Inflammatory macrophage (primary cell): Measurements from ENCODE around the gene VTCN1.
"Not testable (repeated sequence)": the region's sequence is repeated elsewhere in the genome, so short reads cannot be mapped to it uniquely, and the experiment has no call there.

ENCODE experiments used
- DNase-seq, 2 donors: peaks; one replicate each; pipeline ENCODE4 v3.0.0-alpha.2; 2020 to 2022
- total RNA-seq, 18 experiments: gene quantifications; one replicate each; lab custom pipeline; 2026; ENCODE audit warnings: mixed read lengths in 6 of 18, inconsistent platforms in 2 of 18; lab: John Stamatoyannopoulos, UW

The VTCN1 gene
- 0 to 0.09 (median 0) reads per million in 18 experiments for total RNA-seq

GRCh38 chr1:117210831-117211261 lies at the start of gene VTCN1:
Gene VTCN1, minus strand, starts transcription at chr1:117210927. Its CDS starts 72 bp downstream, at chr1:117210855.
- DNase-seq, result no peak

DNA sequence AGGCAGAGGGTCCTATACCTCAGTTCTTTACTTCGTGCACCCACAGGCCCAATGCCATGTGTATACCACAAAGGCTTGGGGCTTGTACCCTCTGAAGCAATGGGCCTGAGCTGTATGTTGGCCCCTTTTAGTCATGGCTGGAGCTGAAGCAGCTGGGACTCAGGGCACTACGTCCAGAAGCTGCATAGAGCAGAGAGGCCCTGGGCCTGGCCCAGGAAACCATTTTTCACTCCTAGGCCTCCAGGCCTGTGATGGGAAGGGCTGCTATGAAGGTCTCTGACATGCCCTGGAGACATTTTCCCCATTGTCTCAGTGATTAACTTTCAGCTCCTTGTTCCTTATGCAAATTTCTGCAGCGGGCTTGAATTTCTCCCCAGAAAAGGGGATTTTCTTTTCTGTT lies 48.1 kb upstream of the VTCN1 start:
- DNase-seq, result no peak

DNA sequence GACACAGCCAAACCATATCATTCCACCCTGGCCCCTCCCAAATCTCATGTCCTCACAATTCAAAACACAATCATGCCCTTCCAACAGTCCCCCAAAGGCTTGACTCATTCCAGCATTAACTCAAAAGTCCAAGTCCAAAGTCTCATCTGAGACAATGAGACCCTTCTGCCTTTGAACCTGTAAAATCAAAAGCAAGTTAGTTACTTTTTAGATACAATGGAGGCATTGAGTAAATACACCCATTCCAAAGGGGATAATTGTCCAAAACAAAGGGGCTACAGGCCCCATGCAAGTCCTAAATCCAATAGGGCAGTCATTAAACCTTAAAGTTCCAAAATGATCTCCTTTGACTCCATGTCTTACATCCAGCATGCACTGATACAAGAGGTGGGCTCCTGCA lies 47.3 kb upstream of the VTCN1 start:
- DNase-seq, result not testable (repeated sequence)

DNA sequence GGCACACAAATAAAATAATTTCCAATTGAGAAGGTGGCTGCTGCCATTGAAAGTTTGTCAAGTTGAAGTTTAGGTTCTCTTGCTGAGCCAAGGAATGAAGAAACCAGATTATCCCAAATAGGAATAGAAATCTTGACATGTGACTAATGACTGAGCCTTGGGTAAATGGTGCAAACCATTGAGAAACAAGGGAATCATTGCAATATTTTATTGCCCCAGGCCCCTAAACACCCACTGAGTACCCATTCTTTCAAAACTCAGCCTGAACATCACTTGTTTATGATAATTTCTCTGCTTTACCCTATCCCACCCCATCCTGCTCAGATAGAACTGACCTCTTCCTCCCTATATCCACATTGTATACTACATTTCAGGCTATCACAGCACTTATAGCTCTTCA lies 46.6 kb upstream of the VTCN1 start:
- no peak for DNase-seq

DNA sequence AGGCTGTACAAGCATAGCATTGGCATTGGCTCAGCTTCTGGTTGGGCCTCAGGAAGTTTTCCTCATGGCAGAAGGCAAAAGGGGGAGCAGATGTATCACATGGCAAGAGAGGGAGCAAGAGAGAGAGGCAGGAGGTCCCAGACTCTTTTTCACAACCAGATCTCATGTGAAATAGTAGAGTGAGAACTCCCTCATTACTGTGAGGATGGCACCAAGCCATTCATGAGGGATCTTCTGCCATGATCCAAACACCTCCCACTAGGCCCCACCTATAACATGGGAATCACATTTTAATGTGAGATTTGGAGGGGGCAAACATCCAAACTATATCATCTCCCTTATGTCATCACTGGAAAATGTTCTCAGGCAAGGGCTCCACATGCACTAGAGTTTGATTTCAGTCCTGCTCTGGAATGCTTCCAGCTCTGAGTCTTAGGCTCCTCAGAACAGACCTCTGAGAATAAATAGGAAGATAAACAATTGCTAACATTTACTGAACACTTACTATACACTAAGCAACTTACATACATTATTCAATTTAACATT lies 39.4 kb upstream of the VTCN1 start:
- DNase-seq, result no peak

DNA sequence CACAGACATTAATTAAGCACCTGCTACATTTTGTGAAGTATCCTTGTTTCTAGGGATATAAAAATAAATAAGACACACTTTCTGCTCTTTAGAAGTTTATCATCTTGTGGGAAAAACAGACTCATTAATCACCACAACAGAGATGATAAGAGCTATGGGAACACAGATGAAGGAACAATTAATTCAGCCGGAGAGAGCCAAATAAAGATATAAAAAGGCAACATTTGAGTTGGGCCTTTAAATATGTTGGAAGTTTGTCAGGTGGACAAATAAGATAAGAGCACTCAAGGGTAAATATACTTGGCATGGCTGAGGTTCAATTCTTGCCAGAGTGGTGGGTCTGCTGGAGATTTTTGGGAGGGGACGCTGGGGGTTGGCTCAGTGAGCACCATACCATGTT lies 34.2 kb upstream of the VTCN1 start:
- DNase-seq, result no peak

- DNase-seq, result no peak
These were observed 33.6 kb upstream of the VTCN1 start for GRCh38 chr1:117244306-117244705.

- DNase-seq, result no peak
These were observed 30.8 kb upstream of the VTCN1 start for GRCh38 chr1:117241512-117241911.

DNA sequence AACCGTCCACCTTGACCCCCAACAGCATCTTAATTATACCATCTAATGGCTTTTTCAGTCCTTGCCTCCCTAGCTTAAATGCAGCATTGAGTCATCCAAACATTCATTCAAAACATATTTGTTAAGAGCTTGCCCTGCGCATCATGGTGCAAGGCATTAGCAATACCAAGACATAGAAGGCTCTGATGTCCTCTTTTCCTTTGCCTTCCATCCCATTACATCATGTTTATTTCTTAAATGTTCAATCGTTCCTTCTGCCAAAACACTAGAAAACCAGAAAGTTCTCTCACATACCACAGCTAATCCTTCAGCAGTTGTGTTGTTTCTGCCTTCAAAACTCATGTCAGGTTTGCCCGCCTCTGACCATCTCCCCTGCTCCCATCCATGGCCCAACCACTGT lies 29.8 kb upstream of the VTCN1 start:
- no peak for DNase-seq

- no peak for DNase-seq
These were observed 28.7 kb upstream of the VTCN1 start for GRCh38 chr1:117239467-117239866.

DNA sequence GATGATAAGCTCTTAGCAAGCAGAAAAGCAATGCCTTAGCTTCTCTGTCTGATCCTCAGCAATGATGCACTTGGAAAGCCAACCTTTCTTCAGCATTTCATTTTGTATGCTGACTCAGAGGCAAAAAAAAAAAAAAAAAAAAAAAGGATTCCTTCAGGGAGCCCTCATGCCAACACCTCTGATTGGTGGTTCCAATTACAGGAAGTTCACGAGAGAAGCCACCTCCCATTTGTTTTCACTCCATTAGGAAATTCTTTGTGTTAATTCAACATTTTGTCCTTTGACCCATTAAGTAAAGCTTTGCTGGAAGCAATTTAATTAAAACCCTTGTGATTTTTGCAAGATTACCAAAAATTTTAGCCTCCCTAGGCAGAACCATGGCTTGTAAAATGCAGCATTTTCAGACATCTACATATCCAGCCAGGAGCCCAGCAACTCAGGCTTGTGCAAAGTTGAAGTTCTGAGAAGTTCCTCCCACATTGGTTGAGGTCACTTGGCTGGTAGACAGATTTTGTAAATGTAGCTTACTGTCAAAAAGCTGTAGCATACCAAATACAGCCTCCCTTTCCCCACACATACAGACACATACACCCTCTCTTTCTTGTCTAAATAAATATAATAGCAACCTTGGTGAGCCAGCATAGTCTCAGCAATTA lies 27.1 kb upstream of the VTCN1 start:
- peak; percentile 77 to 79 for DNase-seq

GRCh38 chr1:117235863-117236465 lies 25.2 kb upstream of the VTCN1 start:
- no peak for DNase-seq

DNA sequence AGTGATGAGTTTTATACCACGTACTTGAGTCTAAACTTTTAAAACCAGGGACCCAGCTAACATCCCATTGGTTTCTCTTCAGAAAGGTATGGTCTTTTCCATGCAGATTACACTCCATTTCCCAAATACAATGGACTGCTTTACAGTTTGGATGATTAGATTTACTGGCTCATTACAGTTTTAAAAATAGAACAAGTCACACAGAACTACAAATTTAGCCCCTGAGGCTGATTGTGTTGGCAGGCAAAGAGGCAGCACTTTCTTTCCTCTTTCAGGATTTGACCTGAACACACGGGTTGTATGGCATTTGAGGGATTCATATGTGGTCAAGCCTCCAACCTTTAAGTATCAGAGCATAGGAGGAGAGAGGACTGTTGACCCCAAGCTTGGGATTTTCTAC lies 21.8 kb upstream of the VTCN1 start:
- no peak for DNase-seq

DNA sequence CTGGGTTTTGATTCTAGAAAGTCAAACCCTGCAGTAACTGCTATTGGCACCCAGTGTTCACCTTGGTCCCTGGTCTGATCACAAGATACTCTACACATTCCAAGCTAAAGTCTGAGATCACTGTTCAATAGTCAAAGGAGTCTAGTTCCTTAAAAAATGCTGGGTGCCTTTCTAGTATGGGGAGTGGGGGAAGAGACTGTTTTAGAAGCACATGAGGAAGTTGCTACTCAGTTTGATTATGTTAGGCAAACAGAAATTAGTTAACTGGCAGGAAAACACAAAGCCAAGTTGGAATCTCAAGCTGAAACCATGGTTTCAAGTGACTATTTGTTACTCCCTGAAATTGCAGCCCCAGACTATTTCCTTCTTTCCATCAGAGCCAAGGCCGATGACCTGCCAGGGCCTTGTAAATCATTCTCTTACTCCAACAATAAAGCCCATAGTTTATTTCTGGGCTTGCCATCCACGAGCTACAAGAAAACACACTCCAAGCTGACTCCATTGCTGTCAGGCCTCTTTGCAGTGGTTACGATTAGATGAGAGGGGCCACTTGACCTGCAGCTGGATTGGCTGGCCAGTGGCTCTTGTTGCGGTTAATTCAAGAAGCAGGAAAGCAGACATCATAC lies 21.1 kb upstream of the VTCN1 start:
- DNase-seq, result peak; percentile 31 to 43

GRCh38 chr1:117231312-117231711 lies 20.6 kb upstream of the VTCN1 start:
- DNase-seq, result no peak

- no peak for DNase-seq
These were observed 18.5 kb upstream of the VTCN1 start for GRCh38 chr1:117229217-117229616.

DNA sequence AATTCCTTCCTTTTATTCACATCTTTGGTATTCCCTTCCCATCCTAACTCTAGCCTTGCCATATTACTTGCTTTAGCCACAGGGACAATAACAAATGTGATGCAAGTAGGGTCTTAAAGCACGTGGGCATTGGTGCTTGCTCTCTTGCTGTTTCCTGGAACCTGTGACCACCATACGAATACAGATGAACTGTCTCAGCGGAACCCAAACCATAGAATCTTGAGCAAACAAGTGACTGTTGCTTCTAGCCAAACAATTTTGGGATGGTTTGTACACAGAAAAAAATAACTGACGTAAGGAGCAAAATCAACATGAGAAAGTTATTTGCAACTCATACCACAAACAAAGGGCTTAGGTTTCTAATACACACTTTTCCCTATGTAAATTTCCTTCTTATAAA lies 15.2 kb upstream of the VTCN1 start:
- no peak for DNase-seq

DNA sequence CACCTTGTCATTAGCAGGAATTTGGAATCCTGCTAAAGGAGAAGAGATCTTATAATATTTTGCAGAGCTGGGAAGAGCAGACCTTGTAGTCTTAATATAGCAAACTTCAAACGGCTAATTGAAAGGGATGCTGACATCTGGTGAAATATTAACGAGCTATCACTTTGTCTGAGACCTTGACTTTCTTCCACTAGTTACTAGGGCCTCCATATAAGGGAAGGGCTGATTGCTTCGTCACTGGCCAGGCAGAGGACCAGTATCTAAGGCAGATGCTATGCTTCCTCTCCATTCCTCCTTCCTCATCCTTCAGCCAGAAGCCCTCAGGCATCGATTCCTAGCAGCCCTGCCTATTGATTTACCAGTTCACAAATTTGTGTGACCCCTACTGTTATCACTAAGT lies 6.0 kb upstream of the VTCN1 start:
- DNase-seq, result no peak

DNA sequence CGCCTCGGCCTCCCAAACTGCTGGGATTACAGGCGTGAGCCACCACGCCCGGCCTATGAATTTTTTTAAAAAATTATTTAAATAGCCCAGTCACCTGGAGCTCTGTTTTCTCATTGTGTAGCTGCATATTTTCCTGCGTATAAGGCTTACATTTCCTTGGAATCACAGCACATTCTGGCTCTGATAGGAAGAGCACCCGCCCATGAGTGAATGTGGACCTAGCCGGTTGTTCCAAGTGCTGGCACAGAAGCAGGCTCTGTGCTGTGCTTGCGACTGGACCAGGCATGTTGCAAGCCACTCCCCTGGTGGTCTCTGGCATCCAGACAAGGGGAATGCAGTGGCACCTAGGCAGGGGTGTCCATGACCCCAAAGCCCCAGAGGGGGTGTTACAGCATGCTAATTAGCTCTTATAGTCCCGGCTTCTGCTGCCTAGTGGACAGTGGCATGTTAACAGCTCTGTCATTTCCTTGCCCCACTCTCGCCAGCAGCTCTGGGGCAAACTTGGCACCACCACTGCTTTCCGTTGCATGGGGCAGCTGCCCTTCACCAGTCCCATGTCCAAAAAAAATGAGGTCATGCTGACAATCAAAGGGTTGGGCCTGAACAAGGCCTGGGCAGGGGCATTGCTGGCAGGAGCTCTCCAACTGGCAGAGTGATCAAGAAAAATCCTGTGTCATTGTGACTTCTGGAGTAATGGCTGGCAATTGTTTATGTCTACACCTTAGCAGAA lies 5.2 kb upstream of the VTCN1 start:
- no peak for DNase-seq

DNA sequence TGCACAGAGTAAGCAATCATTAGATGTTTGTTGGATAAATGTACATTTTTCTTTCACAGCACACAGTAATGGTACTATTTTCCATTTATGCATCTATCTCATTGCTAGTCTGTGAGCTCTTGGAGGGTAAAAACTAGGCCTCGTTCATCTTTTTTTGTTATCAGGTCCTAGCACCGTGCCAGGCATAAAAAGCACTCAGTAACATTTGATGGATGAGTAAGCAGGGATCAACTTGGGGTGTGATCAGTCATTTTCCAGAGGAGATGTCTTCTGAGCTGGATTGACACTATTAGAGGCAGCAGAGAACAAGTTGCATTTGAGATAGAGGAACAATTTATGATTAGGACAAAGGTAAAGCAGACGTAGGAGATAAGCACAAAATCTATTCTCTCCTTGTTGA lies 4.3 kb upstream of the VTCN1 start:
- no peak for DNase-seq

- no peak for DNase-seq
These were observed 2.3 kb upstream of the VTCN1 start for GRCh38 chr1:117213046-117213445.

GRCh38 chr1:117210386-117210785 lies 341 bp downstream of the VTCN1 start:
- DNase-seq, result no peak

- DNase-seq, result no peak
These were observed 1.6 kb downstream of the VTCN1 start for GRCh38 chr1:117209094-117209493.
